GM18873 (cell line): ENCODE data around the gene DIPK1A.
"Not testable (repeated sequence)": the region's sequence is repeated elsewhere in the genome, so short reads cannot be mapped to it uniquely, and the experiment has no call there.

Experiments used
- ATAC-seq: cut with Tn5 transposase; IDR thresholded peaks from one replicate; pipeline ENCODE4 v1.9.1; 2021; ENCODE audit warnings: mild to moderate bottlenecking, moderate library complexity, moderate number of reproducible peaks; ENCODE audit not compliant: unreplicated experiment, low FRiP score

Gene DIPK1A

GRCh38 chr1:92985101-92985500 lies 23.8 kb upstream of the DIPK1A start:
- ATAC-seq = no peak

GRCh38 chr1:92980732-92981647 lies 19.7 kb upstream of the DIPK1A start:
- peak; percentile 46 for ATAC-seq

- peak; percentile 81 for ATAC-seq
These were observed 14.4 kb upstream of the DIPK1A start for GRCh38 chr1:92975551-92976232.

- not testable (repeated sequence) for ATAC-seq
These were observed 12.8 kb upstream of the DIPK1A start for GRCh38 chr1:92974112-92974511.

GRCh38 chr1:92973203-92973897 lies 12.1 kb upstream of the DIPK1A start:
- ATAC-seq = no peak

- ATAC-seq = no peak
These were observed 11.3 kb upstream of the DIPK1A start for GRCh38 chr1:92972409-92973129.

GRCh38 chr1:92971932-92972331 lies 10.7 kb upstream of the DIPK1A start:
- ATAC-seq = not testable (repeated sequence)

- no peak for ATAC-seq
These were observed 9.9 kb upstream of the DIPK1A start for GRCh38 chr1:92970990-92971689.

- no peak for ATAC-seq
These were observed 8.3 kb upstream of the DIPK1A start for GRCh38 chr1:92969517-92969916.

- ATAC-seq = no peak
These were observed 7.1 kb upstream of the DIPK1A start for GRCh38 chr1:92968138-92969032.

- ATAC-seq = no peak
These were observed 3.7 kb upstream of the DIPK1A start for GRCh38 chr1:92964998-92965397.

- ATAC-seq = no peak
These were observed 3.1 kb upstream of the DIPK1A start for GRCh38 chr1:92964316-92964715.

- ATAC-seq = peak; percentile 55
These were observed 862 bp upstream of the DIPK1A start for GRCh38 chr1:92961896-92962752.

GRCh38 chr1:92960395-92961130 lies 699 bp downstream of the DIPK1A start:
- peak; percentile 38 for ATAC-seq

GRCh38 chr1:92958203-92958970 lies 2.9 kb downstream of the DIPK1A start:
- ATAC-seq = no peak

GRCh38 chr1:92957030-92957734 lies 4.1 kb downstream of the DIPK1A start:
- ATAC-seq = no peak
